Ishikawa (cell line): ENCODE measurements around the gene TSPEAR.

Experiments used
- CEBPB ChIP-seq: IDR thresholded peaks from 2 replicates; pipeline ENCODE4 v1.6.1; 2012
- CREB1 ChIP-seq: IDR thresholded peaks from 2 replicates; pipeline ENCODE4 v1.6.1; 2012; ENCODE audit warnings: low read depth
- EGR1 ChIP-seq: IDR thresholded peaks from 2 replicates; pipeline ENCODE4 v1.6.1; 2012
- EP300 ChIP-seq: IDR thresholded peaks from 2 replicates; pipeline ENCODE4 v1.6.1; 2012; ENCODE audit warnings: borderline replicate concordance
- FOXM1 ChIP-seq: IDR thresholded peaks from 2 replicates; pipeline ENCODE4 v1.6.1; 2012; ENCODE audit warnings: low read depth, borderline replicate concordance
- NFIC ChIP-seq: IDR thresholded peaks from 2 replicates; pipeline ENCODE4 v1.6.1; 2012
- RAD21 ChIP-seq: IDR thresholded peaks from 2 replicates; pipeline ENCODE4 v1.6.1; 2012; ENCODE audit warnings: low read depth
- TAF1 ChIP-seq: IDR thresholded peaks from 2 replicates; pipeline ENCODE4 v1.6.1; 2012; ENCODE audit warnings: low read depth, mild to moderate bottlenecking
- TCF12 ChIP-seq: IDR thresholded peaks from 2 replicates; pipeline ENCODE4 v1.6.1; 2012; ENCODE audit warnings: low read depth
- TEAD4 ChIP-seq: IDR thresholded peaks from 2 replicates; pipeline ENCODE4 v1.6.1; 2012
- YY1 ChIP-seq: IDR thresholded peaks from 2 replicates; pipeline ENCODE4 v1.6.1; 2012; ENCODE audit warnings: low read depth
- ZBTB7A ChIP-seq: IDR thresholded peaks from 2 replicates; pipeline ENCODE4 v1.6.1; 2012; ENCODE audit warnings: low read depth
- TF ChIP-seq, protein P1 (sequence below): IDR thresholded peaks from 2 replicates; pipeline ENCODE4 v1.6.1; 2012
- TF ChIP-seq, protein P2 (sequence below): IDR thresholded peaks from 2 replicates; pipeline ENCODE4 v1.6.1; 2012
- TF ChIP-seq, protein P3 (sequence below): IDR thresholded peaks from 2 replicates; pipeline ENCODE4 v1.6.1; 2012; ENCODE audit warnings: low read depth, mild to moderate bottlenecking

Gene TSPEAR

DNA sequence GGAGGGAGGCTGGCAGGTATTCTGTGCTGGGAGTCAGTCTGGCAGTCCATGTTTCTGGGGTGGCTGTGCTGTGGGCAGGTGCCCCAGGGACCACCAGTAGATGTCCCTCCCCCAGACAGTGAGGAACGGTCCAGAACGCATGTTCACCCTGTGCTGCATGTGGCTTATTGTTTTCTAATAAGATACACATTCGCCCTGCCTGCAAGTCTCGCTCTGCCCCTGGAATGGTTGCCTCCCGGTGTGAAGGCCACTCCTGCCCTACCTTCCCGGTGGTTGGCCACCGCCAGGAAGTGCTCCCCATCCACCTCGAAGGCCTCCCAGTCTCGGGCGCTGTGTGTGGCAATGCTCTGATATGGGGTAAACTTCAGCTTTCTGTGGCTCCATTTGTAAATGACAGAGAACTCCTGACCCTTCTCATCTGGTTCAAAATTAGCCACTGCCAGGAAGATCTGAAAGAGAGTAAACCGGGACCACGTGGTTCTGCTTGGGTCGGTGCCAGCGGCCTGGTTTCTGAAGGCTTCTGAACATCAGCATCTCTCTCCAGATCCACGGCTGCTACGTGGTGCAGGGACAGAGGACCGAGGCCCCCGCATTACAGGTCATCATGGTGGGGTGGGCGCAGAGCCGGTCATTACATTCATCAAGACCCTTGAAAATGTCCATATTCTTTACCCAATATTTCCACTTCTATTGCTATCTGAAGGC, 185.8 kb downstream of the TSPEAR start:
- TF ChIP-seq FOXM1 (no peak), TCF12 (no peak), TEAD4 (no peak), ZBTB7A (no peak)
- TF ChIP-seq, protein P1, sequence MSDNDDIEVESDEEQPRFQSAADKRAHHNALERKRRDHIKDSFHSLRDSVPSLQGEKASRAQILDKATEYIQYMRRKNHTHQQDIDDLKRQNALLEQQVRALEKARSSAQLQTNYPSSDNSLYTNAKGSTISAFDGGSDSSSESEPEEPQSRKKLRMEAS, result no peak

DNA sequence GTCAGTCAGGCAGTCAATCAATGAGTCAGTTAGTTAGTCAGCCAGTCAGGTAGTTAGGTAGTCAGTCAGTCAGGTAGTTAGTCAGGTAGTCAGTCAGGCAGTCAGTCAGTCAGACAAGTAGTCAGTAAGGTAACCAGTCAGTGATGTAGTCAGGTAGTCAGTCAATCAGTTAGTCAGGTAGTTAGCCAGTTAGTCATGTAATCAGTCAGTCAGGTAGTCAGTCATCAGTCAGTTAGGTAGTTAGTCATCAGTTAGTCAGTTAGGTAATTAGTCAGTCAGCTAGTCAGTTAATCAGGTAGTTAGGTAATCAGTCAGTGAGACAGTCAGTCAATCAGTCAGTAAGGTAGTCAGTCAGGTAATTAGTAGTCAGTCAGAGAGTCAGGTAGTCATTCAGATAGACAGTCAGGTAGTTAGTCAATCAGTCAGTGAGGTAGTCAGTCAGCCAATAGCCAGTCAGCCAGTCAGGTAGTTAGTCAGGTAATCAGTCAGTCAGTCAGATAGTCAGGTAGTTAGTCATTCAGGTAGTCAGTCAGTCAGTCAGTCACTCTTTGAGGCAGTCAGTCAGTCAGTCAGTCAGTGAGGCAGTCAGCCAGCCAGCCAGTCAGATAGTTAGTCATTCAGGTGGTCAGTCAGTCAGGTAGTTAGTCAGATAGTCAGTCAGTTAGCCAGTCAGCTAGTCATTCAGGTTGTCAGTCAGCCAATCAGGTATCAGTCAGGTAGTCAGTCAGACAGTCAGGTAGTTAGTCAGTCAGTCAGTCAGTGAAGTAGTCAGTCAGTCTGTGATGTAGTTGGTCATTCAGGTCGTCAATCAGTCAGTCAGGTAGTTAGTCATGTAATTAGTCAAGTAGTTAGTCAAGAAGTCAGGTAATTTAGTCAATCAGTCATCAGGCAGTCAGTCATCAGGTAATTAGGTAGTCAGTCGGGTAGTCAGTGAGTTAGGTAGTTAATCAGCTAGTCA, 186.7 kb downstream of the TSPEAR start:
- TF ChIP-seq TCF12, result no peak
- no peak for TF ChIP-seq EGR1
- no peak for TF ChIP-seq TEAD4
- TF ChIP-seq TAF1, result no peak

DNA sequence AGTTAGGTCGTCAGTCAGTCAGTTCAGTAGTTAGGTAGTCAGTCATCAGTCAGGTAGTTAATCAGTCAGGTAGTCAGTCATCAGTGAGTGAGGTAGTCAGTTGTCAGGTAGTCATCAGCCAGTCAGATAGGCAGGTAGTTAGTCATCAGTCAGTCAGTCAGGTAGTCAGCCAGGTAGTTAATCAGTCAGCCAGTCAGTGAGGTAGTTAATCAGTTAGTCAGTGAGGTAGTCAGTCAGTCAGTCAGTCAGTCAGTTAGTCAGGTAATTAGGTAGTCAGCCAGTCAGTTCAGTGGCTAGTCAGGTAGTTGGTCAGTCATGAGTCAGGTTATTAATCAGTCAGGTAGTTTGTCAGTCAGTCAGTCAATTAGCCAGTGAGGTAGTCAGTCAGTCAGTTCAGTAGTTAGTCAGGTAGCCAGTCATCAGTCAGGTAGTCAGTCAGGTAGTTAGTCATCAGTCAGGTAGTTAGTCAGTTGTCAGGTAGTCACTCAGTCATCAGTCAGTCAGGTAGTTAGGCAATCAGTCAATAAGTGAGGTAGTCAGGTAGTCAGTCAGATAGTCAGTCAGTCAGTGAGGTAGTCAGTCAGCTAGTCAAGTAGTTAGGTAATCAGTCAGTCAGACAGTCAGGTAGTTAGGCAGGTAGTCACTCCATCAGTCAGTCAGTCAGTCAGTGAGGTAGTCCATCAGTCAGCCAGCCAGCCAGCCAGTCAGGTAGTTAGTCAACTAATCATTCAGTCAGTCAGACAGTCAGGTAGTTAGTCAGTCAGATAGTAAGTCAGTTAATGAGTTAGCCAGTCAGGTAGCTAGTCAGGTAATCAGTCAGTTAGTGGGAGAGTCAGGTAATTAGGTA, 187.6 kb downstream of the TSPEAR start:
- TF ChIP-seq, protein P2, sequence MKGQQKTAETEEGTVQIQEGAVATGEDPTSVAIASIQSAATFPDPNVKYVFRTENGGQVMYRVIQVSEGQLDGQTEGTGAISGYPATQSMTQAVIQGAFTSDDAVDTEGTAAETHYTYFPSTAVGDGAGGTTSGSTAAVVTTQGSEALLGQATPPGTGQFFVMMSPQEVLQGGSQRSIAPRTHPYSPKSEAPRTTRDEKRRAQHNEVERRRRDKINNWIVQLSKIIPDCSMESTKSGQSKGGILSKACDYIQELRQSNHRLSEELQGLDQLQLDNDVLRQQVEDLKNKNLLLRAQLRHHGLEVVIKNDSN, result no peak
- TF ChIP-seq EP300 (no peak), YY1 (no peak), TCF12 (no peak), FOXM1 (no peak), EGR1 (no peak)

DNA sequence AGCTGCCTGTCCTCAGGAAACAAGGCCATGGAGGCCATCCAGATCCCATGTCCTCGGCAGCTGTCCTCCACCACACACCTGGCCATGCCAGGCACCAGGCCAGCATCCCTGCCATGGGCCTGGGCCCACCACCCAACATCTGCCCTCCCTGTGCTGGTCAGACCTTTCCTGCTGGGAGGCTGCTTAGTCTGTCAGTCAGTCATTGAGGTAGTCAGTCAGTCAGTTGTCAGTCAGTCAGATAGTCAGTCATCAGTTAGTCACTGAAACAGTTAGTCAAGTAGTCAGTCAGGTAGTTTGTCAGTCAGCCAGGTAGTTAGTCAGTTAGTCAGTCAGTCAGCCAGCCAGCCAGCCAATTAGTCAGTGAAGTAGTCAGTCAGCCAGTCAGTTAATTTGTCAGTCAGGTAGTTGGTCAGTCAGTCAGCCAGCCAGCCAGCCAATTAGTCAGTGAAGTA, 188.6 kb downstream of the TSPEAR start:
- TF ChIP-seq TAF1 (no peak), YY1 (no peak), CREB1 (no peak), NFIC (no peak), EGR1 (no peak), FOXM1 (no peak), EP300 (no peak), RAD21 (no peak), TEAD4 (no peak), TCF12 (no peak), ZBTB7A (no peak), CEBPB (no peak)
- TF ChIP-seq, protein P3, sequence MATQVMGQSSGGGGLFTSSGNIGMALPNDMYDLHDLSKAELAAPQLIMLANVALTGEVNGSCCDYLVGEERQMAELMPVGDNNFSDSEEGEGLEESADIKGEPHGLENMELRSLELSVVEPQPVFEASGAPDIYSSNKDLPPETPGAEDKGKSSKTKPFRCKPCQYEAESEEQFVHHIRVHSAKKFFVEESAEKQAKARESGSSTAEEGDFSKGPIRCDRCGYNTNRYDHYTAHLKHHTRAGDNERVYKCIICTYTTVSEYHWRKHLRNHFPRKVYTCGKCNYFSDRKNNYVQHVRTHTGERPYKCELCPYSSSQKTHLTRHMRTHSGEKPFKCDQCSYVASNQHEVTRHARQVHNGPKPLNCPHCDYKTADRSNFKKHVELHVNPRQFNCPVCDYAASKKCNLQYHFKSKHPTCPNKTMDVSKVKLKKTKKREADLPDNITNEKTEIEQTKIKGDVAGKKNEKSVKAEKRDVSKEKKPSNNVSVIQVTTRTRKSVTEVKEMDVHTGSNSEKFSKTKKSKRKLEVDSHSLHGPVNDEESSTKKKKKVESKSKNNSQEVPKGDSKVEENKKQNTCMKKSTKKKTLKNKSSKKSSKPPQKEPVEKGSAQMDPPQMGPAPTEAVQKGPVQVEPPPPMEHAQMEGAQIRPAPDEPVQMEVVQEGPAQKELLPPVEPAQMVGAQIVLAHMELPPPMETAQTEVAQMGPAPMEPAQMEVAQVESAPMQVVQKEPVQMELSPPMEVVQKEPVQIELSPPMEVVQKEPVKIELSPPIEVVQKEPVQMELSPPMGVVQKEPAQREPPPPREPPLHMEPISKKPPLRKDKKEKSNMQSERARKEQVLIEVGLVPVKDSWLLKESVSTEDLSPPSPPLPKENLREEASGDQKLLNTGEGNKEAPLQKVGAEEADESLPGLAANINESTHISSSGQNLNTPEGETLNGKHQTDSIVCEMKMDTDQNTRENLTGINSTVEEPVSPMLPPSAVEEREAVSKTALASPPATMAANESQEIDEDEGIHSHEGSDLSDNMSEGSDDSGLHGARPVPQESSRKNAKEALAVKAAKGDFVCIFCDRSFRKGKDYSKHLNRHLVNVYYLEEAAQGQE, result no peak
- TF ChIP-seq, protein P2, result no peak
- TF ChIP-seq, protein P1, result no peak

DNA sequence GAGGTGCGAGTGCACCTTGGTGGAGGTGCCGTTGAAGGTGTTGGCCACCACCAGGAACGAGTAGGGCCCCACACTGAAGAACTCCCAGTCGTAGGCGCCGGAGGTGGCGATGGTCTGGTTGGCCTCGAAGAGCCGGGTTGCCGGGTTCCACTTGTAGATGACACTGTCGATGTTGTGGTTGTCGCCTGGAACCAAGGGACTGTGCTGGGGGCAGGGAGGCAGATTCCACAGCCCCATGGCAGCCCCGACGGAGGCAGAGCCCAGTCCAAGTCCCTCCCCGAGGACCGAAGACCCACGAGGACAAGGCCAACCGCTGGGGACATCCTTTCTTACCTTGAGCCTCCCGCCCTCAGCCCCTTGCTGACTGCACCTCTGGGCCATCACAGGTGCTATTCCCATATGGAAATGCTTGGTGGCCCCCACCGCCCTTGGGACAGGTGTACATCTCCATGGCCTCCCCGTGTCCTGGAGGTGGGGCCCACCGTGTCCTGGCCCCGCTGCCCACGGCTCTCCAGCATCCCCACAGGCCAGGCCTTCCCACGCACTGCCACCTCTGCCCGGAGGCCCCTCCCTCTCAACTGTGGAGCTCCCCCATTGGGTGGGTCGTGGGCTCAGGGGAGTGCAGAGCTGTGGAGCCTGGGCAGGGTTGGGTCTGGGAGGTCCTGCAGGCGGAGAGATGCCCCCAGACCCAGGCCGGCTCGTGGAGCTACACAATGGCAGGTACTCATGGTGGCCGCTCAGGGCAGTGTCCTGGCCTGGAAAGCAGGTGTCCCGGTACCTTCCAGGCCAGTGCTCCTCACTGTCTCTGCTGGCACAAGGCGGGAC, 189.2 kb downstream of the TSPEAR start:
- TF ChIP-seq, protein P3, result no peak
